Activated CD8-positive, alpha-beta memory T cell treated with anti-CD3 and anti-CD28 coated beads for 36 hours (primary cell): ENCODE data around the gene RHOD. TPM values are rescaled to one million over a fixed set of nuclear protein-coding genes. Genes with fewer than 3 reads are reported as not detected.

Experiments
- CTCF ChIA-PET: fragments of 350-600 bp; sonication (Branson Sonifier 250); formaldehyde crosslinking; loops from one replicate; lab custom pipeline; 2021; ENCODE audit warnings: antibody characterized with exemption; lab: Charles Lee
- POLR2A ChIA-PET: fragments of 350-600 bp; sonication (Branson Sonifier 250); formaldehyde crosslinking; loops from one replicate; lab custom pipeline; 2021; ENCODE audit warnings: antibody characterized with exemption; lab: Charles Lee
- total RNA-seq, 2 experiments: library from RNA; stranded (reverse); gene quantifications; one replicate each; pipeline ENCODE4 v1.2.3, GENCODE V29; 2021

The RHOD gene
- total RNA-seq, 2 experiments from 2014 or later = 1.5 to 1.8 TPM

GRCh38 chr11:67029146-67029545 lies 27.5 kb upstream of the RHOD start:
- CTCF ChIA-PET = no interaction called here
- POLR2A ChIA-PET = no interaction called here

GRCh38 chr11:67030976-67031375 lies 25.7 kb upstream of the RHOD start:
- CTCF ChIA-PET = no interaction called here
- POLR2A ChIA-PET = no interaction called here

- CTCF ChIA-PET = no interaction called here
- POLR2A ChIA-PET = no interaction called here
Observed at GRCh38 chr11:67031791-67032561, 24.7 kb upstream of the RHOD start.

GRCh38 chr11:67032830-67033551 lies 23.7 kb upstream of the RHOD start:
- ChIA-PET POLR2A (no interaction called here), CTCF (interaction anchor here (0.6 kb wide), 1 partner anchor 184 kb away, joined by 4 read pairs; no protein-coding TSS in a partner anchor)

GRCh38 chr11:67033661-67034166 lies 22.9 kb upstream of the RHOD start:
- POLR2A ChIA-PET = no interaction called here
- CTCF ChIA-PET = no interaction called here

GRCh38 chr11:67034350-67034749 lies 22.3 kb upstream of the RHOD start:
- ChIA-PET POLR2A (no interaction called here), CTCF (interaction anchor here (0.7 kb wide), 1 partner anchor 42 kb away, joined by 3 read pairs; no protein-coding TSS in a partner anchor)

GRCh38 chr11:67040147-67040546 lies 16.5 kb upstream of the RHOD start:
- CTCF ChIA-PET = no interaction called here
- POLR2A ChIA-PET = no interaction called here

GRCh38 chr11:67041602-67042001 lies 15.0 kb upstream of the RHOD start:
- CTCF ChIA-PET = no interaction called here
- POLR2A ChIA-PET = no interaction called here

- POLR2A ChIA-PET = no interaction called here
Observed at GRCh38 chr11:67043572-67044349, 12.9 kb upstream of the RHOD start.

GRCh38 chr11:67044496-67044895 lies 12.2 kb upstream of the RHOD start:
- POLR2A ChIA-PET = no interaction called here
- CTCF ChIA-PET = interaction anchor here (1.6 kb wide), 1 partner anchor 9 kb away, joined by 5 read pairs; no protein-coding TSS in a partner anchor

More at GRCh38 chr11:67043572-67044349, 12.9 kb upstream of the RHOD start:
- CTCF ChIA-PET = interaction anchor here (1.6 kb wide), 1 partner anchor 10 kb away, joined by 5 read pairs; no protein-coding TSS in a partner anchor

- CTCF ChIA-PET = no interaction called here
- POLR2A ChIA-PET = no interaction called here
Observed at GRCh38 chr11:67045314-67045713, 11.3 kb upstream of the RHOD start.

GRCh38 chr11:67048515-67049130 lies 8.0 kb upstream of the RHOD start:
- CTCF ChIA-PET = no interaction called here
- POLR2A ChIA-PET = no interaction called here

GRCh38 chr11:67050139-67050538 lies 6.5 kb upstream of the RHOD start:
- ChIA-PET POLR2A (no interaction called here), CTCF (interaction anchor here (0.6 to 1.0 kb wide), 2 partner anchors 65 to 206 kb away, joined by 3 to 4 read pairs; no protein-coding TSS in a partner anchor)

GRCh38 chr11:67051180-67051893 lies 5.3 kb upstream of the RHOD start:
- ChIA-PET POLR2A (no interaction called here), CTCF (interaction anchor here (1.9 kb wide), 1 partner anchor 21 kb away, joined by 7 read pairs; no protein-coding TSS in a partner anchor)

GRCh38 chr11:67051945-67052488 lies 4.6 kb upstream of the RHOD start:
- POLR2A ChIA-PET = no interaction called here
- CTCF ChIA-PET = interaction anchor here (1.9 kb wide), 1 partner anchor 21 kb away, joined by 7 read pairs; no protein-coding TSS in a partner anchor

- POLR2A ChIA-PET = no interaction called here
- CTCF ChIA-PET = interaction anchor here (0.8 to 1.9 kb wide), 3 partner anchors 20 to 210 kb away, joined by 3 to 7 read pairs (median 4); no protein-coding TSS in a partner anchor
Observed at GRCh38 chr11:67052891-67053290, 3.8 kb upstream of the RHOD start.

- ChIA-PET CTCF (interaction anchor here (0.5 to 1.2 kb wide), 7 partner anchors 10 to 209 kb away, joined by 3 to 5 read pairs (median 3); no protein-coding TSS in a partner anchor), POLR2A (interaction anchor here (0.6 to 0.7 kb wide), 2 partner anchors 19 to 681 kb away, joined by 3 read pairs; no protein-coding TSS in a partner anchor)
Observed at GRCh38 chr11:67053896-67054329, 2.7 kb upstream of the RHOD start.
